Activated naive CD8-positive, alpha-beta T cell treated with anti-CD3 and anti-CD28 coated beads, Interleukin-2, amount 50 U/mL, for 16 hours (primary cell): ENCODE results near the gene MAP10.

ENCODE experiments used
- DNase-seq: peaks from one replicate; pipeline ENCODE4 v3.0.0-alpha.2; 2020; ENCODE audit warnings: low read depth, low spot score

MAP10 gene

DNA sequence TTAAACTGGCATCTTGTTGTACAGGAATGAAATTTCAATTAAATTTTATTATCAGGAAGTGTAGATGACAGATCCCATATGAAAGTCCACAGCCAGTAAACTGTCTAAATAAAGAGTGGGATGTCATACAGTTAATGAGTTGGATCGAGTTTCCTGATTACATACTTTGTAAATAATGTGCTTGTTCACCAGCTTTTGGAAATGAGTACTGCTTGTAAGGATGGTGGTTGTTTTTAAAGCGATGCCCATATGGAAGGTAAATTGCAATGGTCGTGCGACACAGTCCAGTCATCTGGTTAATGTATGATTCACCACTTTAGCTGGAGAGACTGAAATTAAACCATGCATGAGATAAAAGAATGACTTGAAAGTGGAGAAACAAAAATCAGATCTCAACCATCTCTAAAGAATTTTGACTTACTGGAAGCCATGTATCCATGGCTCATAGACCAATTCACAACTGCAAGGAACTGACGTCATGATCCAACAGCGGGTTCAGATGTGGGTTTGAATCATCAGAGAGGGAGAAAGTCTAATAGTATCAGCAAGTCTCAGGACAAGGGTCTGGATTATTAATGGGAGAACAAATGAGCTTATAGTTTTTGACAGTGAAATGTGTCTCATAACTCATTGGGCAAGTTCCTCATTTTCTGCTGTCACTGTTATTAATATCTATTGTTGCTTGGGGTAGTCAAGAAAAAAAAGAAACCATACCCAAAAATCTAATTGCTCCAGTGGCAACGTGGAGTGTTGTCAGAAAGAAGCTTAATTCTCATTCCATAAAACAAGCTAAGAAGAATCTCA is 49.0 kb downstream of the MAP10 start:
- DNase-seq, result no peak

DNA sequence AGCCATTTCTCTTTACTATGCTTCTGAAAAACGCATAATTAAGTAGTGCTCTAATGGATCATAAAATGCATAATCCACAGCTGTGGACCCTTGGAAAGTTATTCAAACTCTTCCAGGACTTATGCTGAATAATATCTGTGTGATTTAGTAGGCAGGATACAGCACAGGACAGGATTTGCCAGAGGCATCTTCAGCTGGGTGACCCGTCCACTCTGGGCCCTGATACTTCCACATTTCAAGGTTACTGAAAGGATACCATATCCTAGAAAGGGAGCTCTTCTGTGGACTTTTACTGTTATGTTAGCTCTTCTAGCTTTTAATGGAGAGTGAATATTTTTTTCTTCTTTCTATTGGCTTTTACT is 49.6 kb downstream of the MAP10 start:
- DNase-seq, result no peak

DNA sequence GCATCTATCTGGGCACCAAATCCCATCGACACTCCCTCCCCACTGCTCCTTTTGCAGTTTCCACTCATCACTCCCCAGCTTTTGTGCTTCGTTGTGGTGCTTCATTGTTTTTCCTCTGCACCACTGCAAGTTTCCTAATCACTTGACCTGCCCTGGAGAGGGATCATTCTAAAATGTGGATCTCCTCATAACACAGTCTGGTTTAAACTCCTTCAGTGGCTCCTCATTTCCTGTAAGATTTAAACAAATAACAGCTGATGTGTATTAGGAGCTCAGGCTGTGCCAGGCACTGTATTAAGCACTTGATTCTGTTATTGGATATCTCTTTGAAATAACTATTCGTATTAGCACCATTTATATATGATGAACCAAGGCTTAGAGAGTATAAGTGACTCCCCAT is 51.3 kb downstream of the MAP10 start:
- no peak for DNase-seq
